Epithelial cell of esophagus (primary cell): ENCODE results near the gene ALAD.
A peak's percentile ranks its signal among the peaks of the same experiment; 100 is the strongest.

Source experiments
- DNase-seq: peaks from one replicate; pipeline ENCODE4 v3.0.0; 2010; ENCODE audit warnings: low read depth
- H3K4me3 ChIP-seq: 2 replicates; pipeline ENCODE4 v1.5.1; 2011; ENCODE audit warnings: mild to moderate bottlenecking, low read length, control low read depth
- CTCF ChIP-seq: IDR thresholded peaks from 2 replicates; pipeline ENCODE4 v1.5.1; 2011; ENCODE audit warnings: low read depth, mild to moderate bottlenecking, low read length, control low read depth, inconsistent platforms; ENCODE audit not compliant: insufficient read depth; ENCODE audit errors: missing control alignments

The ALAD gene

GRCh38 chr9:113428062-113428615, 27.1 kb upstream of the ALAD start:
- no peak for TF ChIP-seq CTCF
- DNase-seq, result no peak

GRCh38 chr9:113427629-113428028, 26.5 kb upstream of the ALAD start:
- TF ChIP-seq CTCF, result no peak
- peak; percentile 58 for DNase-seq
- no peak overlapping the region for H3K4me3 ChIP-seq

More at GRCh38 chr9:113428062-113428615, 27.1 kb upstream of the ALAD start:
- no peak overlapping the region for H3K4me3 ChIP-seq

DNA sequence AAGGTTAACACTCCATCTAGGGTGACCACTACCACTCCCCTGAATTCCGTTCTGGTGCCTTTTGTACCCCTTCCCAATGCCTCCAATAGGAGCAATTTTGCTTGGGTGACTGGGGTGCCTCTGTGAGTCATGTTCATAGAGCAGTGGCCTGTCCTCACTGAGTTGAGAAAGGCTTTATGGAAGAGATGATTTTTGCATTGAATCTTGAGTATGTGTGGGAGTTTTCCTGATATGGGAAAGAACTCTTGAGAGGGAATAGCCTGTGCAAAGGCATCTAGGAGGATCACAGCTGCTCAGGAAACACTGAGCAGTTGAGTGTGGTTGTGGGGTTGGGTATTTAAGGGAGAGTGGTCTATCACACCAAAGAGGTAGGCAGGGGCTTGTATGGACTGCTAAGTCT, 25.6 kb upstream of the ALAD start:
- TF ChIP-seq CTCF, result no peak
- DNase-seq, result no peak
- H3K4me3 ChIP-seq, result no peak overlapping the region

DNA sequence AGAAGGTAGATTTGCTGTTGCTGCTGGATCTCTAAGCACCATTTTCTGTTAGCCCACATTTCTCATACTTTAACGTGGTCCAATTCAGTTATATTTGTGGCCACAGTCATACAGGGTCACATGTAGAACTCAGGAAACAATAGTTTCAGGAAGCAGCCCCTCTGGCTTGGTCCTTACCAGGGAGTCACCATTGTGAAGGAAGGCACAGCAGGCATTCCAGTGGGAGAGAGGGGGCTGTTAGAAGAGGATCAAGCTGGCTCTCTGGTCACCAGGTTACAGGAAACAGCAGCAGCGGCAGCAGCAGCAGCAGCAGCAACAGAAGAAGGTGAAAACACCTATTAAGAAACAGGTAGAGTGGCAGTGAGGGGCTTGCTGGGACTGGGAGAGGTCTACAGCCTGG, 24.0 kb upstream of the ALAD start:
- no peak for DNase-seq
- TF ChIP-seq CTCF, result no peak
- no peak overlapping the region for H3K4me3 ChIP-seq

DNA sequence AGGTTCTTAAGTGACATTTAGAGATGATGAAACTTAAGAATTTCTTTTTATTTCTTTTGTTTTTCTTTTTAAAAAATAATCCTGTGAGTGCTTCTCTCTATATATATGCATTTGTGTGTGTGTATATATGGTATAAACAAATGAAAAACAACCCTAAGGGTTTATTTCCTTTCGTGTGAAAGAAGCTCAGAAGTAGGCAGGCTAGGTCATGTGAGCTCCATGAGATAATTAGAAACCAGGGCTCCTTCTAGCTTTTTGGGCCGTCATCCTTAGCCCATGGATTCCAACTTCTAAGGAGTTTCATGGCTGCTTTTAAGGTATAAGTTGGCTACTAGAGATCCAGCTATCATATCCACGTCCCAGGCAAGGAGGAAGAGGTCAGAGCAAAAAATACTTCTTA, 20.6 kb upstream of the ALAD start:
- DNase-seq, result no peak
- no peak for TF ChIP-seq CTCF
- no peak overlapping the region for H3K4me3 ChIP-seq

DNA sequence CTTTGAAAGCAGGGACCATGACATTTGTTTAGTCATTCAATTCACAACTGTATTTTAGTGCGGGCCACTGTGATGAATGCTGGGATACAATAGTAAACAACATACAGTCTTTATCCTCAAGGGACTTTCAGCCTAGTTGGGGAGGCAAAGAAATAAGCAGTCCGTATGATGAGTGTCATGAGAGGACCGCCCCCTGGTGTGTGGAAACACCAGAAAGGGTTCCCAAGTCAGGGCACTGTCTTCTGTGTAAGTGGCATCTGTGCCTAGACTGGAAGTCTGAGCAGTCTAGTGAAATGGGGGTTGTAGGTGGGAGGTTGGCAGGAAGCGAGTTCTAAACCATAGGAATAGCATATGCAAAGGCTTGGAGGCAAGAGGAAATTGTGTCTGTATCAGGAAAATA, 16.3 kb upstream of the ALAD start:
- no peak for TF ChIP-seq CTCF
- no peak for DNase-seq
- H3K4me3 ChIP-seq, result no peak overlapping the region

- no peak overlapping the region for H3K4me3 ChIP-seq
- no peak for DNase-seq
- no peak for TF ChIP-seq CTCF
These were observed 15.2 kb upstream of the ALAD start for GRCh38 chr9:113416149-113416721.
